ENCODE data around the gene LRRC45.

Gene LRRC45

DNA sequence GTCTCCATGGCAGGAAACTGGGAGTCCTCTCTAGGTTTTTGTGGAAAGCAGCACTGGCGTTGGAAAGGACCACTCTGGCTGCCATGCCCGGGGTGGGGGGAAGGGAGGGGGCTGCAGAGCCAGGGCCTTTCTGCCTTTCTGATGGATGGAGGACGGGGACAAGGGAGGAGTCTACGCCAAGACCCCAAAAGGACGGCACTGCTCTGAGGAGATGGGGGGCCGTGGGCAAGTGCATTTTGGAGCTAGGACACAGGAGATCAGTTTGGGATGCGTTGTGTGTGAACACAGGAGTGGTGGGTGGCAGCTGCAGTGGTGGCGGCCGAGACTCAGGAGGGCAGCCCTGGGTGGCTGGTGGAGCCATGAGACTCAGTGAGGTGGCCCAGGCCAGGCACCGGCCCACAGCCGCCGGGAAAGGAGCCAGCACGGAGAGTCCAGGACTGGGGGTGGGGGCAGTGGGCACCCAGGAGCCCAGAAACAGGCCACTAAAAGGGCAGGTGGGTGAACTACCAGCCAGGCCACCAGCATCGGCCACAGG, 2.5 kb upstream of the LRRC45 start:
- DNase-seq: no peak

DNA sequence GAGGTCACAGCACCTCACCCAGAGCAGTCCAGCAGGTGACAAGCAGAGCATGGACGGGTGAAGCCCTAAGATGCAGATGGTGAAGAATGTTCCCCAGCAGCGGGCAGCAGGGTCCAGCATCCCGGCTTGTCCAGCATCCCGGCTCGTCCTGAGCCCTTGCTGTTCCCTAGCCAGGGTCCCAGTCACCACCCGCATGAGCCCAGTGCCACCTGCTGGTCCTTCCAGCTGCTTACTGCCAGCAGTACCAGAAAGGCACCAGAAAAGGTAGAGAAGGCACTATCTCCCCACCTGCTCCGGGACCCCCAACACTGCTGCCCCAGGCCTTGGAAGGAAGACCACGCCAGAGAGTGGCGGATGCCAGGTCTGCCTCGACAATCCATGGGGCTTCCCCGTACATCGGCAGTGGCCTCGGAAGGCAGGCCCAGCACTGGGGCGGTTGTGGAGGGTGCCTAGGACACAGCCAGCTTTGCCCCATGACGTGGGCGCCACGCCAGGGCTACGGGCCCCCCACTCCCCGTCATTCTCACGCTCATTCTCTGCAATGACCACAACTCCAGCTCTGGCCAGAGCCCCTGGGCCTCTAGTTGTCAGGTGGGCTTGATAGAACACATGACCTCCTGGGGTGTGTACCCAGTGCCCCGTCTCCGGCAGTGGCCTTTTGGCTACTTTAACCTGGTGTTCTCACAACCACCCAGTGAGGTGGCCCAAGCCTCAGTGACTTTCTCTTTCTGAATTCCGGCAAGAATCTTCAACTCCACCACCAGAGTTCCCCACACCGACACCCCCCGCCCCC, 1.8 kb upstream of the LRRC45 start:
- DNase-seq: no peak

DNA sequence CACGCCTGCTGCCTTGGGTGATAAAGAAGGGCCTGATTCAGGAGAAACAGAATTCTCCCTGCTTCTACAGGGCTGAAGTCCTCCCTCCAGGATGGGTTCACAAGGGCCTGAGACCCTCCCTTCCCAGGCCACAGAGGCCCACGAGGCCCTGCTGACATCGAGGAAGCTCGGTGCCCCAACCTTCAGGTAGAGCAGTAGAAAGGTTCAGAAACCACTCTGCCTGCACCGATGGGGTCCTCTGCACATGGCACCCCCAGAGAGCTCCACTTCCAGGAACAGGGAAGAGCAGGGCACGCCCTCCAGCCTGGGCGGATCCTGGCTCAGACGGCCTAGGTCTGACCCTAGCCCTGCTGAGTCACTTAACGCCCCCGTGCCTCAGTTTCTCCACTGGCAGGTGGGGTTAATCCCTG, 1.2 kb upstream of the LRRC45 start:
- no peak for DNase-seq

DNA sequence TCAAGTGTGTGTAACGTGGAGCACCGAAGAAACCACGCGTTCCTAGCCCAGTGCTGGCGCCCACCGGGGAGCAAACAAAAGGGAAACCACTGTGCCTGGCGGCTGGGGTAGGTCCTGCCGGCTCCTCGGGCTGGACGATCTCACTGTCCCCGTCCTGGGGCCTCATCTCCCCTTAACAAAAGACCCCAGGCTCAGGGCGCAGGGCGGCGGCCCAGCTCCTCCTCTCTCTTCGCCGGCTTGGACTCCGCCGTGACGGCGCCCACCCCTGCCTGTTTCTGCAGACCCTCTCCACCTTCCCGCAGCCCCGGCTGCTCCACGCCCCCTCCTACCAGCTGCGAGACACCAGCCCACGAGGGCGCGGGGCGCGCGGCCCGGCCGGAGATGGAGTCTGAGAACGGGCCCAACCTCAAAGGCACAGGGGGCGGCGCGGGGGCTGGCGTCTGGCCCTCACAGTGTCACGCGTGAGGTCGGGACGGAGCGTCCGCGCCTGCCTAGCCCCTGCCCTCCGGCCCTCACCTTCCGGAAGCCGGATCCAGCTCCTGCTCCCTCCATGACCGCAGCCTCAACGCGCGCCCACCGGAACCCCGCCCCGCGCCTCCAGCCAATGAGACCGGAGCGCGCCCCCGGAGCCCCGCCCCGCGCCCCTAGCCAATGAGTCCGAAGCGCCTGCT, 660 bp upstream of the LRRC45 start, which contains the start of gene CENPX:
CENPX (minus strand) TSS at position 569 of the 671 bp plus-strand sequence; CDS start at position 552, 17 bp downstream.
- DNase-seq: no peak

DNA sequence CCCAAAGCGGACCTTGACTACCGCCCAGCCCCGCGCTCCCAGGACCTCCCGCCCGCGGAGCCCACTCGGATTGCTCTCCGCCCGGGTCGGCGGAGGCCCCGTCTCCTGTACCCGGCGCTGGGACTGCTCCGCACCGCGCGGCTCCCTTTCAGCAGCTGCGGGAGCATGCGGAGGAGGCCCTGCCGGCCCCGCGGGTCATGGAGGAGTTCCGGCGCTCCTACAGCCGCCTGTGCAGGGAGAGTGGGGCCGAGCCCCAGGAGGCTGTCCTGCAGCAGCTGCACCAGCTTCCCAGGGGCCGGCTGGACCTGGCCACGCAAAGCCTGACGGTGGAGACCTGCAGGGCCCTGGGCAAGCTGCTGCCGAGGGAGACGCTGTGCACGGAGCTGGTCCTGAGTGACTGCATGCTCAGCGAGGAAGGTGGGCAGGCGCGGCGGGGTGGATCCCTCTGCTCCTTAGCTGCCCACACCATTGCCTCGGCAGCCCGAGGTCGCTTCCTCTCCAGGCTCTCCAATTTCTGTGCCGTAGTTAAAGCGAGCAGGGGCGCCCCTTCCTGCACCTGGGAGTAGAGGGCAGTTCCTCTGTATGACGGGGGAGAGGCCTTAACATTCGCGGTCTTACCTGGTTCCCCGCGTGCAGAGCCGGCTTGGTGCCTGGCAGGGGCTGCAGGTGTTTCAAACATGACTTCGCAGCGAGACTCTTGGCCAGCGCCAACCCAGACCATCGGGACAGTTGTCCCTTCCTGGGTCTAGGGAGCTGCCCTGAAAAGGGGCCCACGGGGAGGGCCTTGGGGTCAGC, 539 bp downstream of the LRRC45 start:
- DNase-seq: no peak

DNA sequence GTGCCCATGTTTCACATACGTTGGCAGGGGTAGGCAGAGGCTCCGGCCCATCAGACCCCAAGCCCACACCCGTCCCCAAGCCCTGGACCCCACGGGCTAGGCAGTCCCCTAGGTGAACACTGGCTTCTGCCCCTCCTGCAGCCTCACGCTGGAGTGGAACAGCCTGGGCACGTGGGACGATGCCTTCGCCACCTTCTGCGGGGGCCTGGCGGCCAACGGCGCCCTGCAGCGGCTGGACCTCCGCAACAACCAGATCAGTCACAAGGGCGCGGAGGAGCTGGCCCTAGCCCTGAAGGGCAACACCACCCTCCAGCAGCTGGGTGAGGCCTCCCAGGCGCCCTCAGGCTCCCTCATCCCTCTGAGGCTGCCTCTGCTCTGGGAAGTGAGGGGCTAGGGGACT, 1.8 kb downstream of the LRRC45 start:
- no peak for DNase-seq

DNA sequence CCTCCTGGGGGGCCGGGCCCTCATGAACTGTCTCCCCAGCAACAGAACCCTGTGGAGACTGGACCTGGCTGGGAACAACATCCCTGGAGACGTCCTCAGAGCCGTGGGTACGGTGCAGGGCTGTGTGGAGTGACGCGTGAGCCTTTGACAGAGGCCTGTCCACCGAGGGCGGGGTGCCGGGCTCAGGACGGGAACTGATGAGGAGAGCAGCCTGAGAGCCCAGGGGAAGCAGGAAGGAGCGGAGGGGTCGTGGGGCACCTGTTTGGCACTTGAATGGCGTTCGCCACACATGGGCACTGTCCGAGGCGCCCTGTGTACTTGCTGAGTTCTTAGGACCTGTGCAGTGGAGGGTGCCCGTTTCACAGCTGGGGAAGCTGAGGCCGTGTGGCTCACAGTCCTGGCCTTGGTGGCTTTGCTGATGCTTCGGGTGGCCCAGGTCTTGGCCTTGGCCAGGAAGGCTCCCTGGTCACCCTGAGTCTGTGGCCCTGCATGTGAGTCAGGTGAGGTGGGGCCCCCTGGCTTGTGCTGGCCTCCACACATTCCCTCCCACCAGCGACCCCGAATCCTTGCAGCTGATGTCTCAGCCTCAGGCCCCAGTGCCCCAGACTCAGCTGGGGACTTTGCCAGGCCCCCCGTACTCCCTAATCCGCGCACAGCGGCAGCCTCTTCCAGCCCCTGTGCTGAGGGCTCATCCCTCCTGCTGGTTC, 2.4 kb downstream of the LRRC45 start:
- DNase-seq: no peak

DNA sequence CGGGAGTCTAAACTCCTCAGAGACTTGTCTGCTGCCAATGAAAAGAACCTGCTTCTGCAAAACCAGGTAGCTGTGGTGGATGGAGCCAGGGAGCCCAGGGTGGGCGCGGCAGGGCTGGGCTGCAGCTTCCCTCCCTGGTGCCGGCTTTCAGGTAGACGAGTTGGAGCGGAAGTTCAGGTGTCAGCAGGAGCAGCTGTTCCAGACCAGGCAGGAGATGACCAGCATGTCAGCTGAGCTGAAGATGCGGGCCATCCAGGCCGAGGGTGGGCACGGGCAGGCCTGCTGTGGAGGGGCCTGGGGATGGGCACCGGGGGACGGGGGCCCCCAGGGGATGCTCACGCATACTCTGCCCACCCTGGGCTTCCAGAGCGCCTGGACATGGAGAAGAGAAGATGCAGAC, 5.1 kb downstream of the LRRC45 start:
- DNase-seq: no peak

DNA sequence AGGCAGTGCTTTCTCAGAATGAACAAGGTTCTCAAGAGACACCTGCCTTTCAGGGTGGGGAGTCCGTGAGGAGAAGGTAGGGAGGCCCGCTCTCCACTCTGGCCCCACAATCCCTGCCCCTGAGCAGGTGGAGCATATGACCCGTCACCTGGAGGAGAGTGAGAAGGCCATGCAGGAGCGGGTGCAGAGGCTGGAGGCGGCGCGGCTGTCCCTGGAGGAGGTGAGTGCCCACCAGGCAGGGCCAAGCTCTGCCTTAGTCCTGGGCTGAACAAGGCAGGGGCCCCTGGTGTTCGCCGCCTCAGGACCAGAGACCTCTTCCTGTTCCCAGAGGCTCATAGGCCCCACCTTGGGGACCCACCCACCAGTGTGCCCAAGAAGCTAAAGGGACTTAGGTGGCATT, 5.9 kb downstream of the LRRC45 start:
- no peak for DNase-seq

DNA sequence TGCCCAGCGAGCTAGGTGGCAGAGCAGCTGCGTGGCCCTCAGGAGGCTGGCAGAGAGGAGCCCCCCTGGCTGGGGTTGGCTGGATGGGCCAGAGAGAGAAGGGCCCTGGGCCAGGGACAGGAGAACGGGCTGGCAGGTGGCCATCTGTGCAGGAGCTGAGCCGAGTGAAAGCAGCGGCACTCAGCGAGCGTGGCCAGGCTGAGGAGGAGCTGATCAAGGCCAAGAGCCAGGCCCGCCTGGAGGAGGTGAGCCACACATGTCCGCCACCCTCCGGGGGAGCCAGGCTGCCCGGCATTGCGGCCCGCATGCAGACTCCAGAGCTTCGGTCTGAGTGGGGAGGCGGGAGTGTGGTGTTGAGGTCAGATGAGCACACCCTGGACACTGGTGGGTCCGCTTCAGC, 6.3 kb downstream of the LRRC45 start:
- no peak for DNase-seq

DNA sequence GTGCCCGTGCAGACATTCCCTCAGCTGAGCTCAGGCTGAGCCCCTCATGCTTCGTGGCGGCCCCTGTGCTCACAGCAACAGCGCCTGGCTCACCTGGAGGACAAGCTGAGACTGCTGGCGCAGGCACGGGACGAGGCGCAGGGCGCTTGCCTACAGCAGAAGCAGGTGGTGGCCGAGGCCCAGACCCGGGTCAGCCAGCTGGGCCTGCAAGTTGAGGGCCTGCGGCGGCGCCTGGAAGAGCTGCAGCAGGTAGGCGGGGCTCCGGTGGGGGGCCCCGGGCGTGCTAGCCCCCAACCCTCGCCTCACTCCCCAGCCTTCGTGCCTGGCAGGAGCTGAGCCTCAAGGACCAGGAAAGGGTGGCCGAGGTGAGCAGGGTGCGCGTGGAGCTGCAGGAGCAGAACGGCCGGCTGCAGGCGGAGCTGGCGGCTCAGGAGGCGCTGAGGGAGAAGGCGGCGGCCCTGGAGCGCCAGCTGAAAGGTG, 6.9 kb downstream of the LRRC45 start:
- DNase-seq: no peak

DNA sequence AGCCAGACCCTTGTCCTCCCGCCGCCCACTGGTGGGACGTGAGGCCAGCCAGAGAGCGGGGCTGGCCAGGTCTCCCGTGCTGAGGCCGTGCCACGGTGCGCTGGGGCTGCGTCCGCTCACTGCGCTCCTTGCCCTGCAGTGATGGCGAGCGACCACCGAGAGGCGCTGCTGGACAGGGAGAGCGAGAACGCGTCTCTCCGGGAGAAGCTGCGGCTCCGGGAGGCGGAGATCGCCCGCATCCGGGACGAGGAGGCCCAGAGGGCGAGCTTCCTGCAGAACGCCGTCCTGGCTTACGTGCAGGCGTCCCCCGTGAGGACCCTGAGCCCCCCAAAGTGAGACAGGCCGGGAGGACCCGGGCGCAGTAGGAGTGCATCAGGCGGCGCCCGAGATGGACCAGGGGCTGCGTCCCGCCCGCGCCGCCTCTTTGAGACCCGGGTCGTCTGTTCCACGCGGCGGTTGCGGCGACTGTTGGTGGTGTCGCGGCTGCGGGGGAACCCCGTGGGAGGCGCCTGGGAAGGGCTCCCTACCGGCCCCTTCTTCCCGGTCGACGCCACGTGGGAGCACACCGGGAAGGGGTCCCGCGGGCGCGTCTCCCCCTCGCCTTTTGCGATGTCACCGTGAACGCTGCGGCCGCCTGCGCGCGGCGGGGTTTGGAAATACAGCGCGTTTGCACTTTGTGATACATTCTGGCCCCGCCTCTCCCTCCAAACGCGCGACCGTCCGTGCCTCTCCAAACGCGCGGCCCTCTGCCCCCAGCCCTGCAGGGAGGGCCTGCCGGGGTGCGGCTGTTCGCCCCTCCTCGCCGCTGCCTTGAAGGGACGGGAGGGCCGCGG, 7.6 kb downstream of the LRRC45 start:
- peak; percentile 77 to 81 for DNase-seq

DNA sequence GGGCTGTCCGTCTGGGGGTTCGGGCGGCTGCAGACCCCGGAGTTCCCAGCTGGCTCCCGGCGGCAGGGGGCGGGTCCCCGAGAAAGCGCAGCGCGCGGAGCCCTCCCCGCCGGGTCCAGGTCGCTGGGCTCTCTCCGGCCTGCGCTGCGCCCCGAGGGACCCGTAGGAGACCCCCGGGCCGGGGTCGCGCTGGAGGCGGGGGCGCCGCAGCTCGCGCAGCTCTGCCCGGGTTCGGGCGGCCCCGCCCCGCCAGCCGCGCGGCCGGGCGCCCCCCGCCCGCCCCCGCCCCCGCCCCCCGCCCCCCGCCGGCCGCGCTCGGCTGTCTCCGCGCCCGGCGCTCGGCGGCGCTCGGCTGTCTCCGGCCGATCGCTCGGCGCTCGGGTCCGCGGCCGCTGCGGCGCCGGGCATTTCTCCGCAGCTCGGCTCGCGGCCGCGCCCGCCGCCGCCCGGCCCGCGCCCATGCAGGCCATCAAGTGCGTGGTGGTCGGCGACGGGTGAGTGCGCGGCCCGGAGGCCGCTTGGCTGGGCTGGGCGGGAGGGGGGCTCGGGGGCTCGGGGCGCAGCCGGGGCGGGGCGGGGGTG, 8.3 kb downstream of the LRRC45 start, which contains the start of gene RAC3:
RAC3 (plus strand) TSS at position 376 of the 582 bp plus-strand sequence; CDS start at position 460, 84 bp downstream.
- no peak for DNase-seq

DNA sequence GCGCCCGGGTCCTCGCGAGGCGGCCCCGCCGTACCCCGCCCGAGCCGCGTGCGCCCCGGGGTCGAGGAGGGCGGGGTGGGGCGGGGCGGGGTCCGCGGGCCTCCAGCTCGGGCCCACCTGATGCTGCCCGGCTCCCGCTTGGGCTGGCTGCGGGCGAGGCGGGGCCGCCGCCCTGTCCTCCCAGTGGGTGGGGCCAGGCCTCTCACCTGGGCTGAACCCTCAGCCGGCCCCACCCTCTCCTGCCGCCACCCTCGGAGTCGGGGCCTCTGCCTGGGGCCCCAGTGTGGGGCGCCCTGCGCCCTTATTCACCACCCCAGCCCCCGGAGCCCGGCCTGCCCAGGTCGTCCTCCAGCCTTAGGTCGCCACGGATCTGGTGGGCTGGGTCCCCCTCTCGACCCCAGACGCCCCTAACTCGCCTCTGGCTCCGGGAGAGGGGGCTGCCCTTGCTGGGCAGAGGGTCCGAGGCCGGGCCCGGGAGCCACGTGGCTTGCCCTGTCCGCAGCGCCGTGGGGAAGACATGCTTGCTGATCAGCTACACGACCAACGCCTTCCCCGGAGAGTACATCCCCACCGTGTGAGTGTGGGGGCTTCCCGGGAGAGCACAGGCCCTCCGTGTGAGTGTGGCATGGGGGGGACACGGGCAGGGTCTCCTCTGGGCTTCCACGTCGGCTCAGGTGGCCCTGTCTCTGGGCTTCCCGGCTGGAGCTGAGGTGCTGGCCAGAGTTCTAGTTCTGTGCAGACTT, 9.0 kb downstream of the LRRC45 start:
- no peak for DNase-seq

DNA sequence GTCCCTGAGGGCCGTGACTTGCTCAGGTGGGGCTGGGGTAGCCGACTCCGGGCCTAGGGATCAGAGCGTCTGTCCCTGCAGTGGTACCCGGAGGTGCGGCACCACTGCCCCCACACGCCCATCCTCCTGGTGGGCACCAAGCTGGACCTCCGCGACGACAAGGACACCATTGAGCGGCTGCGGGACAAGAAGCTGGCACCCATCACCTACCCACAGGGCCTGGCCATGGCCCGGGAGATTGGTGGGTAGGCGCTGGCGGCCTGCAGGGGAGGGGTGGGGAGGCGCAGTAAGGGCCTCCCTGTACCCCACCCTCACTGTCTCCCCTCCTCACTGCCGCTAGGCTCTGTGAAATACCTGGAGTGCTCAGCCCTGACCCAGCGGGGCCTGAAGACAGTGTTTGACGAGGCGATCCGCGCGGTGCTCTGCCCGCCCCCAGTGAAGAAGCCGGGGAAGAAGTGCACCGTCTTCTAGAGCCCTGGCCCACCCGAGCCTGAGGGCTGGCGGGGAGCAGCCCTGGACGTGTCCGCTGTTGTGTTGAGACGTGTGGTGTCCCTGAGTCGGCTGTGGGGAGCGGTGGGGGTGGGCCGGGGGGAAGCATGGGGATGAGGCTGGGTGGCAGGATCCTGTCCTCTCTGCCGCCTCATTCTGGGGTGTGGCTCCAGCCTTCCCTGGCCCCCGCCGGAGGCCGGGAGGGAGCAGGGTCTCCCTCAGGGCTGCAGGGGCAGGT, 10.4 kb downstream of the LRRC45 start:
- DNase-seq: no peak

DNA sequence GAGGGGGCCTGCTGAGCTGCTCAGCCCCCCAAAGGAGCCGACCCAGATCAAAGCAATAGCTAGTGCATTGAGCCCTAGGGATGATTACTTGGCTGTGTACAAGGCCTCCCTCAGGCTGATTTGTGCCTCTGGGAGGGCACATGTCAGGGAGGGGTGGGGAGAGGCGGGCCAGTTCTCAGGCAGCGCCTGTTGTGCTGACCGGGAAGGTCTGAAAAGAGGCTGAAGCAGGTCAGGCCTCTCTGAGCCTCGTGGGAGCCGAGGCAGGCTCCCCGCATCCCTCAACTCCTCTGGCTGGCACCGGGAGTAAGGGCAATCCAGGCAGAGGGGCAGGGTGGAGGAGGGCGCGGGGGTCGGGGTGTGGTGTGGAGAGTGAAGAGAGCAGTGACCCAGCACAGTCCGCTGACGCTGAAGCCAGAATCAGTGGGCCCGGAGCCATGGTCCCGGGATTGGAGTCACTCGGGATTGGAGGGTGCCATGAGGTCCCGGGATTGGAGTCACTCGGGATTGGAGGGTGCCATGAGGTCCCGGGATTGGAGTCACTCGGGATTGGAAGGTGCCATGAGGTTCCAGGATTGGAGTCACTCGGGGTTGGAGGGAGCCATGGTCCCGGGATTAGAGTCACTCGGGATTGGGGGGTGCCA, 11.4 kb downstream of the LRRC45 start:
- DNase-seq: no peak

DNA sequence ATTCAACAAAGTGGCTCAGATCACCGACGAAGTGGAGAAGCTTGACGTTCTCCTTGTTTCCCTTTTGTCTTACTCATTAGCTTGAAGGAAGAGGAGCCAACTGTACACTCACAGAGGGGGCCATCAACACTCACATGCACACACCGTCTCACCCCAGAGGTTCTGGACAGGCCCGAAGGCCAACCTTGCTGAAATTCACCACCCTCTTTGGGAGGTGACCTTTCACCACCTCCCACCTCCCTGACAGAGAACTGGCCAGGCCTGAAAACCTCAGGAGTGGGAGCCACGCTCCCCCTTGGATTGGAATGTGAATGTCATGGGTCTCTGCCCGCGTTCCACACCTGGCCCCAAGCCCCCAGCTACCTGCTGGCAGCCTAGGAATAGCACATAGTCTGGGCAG, 12.4 kb downstream of the LRRC45 start:
- no peak for DNase-seq

DNA sequence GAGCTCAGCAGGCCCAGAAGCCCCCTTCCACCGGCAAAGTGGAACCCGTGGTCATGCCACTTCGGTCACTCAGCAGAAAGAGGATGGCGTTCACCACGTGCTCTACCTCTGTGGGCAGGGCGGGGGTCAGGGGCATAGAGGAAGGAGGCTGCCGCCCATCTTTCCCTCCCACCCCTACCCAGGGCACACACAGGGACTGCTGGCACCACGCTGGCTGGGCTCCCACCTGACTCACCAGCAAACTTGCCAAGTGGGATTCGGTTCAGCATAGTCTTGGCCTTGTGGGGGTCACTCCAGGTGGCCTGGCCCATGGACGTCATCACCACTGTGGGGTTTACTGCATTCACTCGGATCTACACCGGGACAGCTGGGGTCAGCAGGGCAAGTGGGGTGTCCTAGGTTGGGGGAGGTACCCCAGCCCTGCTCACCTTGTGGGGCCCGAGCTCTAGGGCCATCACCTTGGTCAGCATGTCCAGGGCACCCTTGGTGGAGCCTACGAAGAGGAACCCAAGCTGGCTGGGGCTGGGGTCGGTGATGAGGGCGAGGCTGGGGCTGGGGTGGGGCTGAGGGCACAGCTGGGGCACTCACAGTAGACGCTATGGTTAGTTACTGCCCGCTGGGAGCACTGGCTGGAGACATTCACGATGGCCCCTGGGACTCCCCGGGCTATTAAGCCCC, 13.0 kb downstream of the LRRC45 start:
- DNase-seq: no peak

Data from stimulated activated CD4-positive, alpha-beta T cell treated with anti-CD3 and anti-CD28 coated beads, Interleukin-2, amount 100 ng/mL, for 48 hours (primary cell).